H1 (cell line): Measurements from ENCODE around the gene ACTBL2. TPM values are rescaled to one million over a fixed set of nuclear protein-coding genes. Genes with fewer than 3 reads are reported as not detected.

Source experiments
- ASH2L ChIP-seq: fragments of 200-600, 300-600 bp; sonication (generic); IDR thresholded peaks from one replicate; pipeline ENCODE4 v1.7.1; 2017; ENCODE audit warnings: low read length
- BRCA1 ChIP-seq: IDR thresholded peaks from 2 replicates; pipeline ENCODE4 v1.6.1; 2012; ENCODE audit warnings: low read depth, low read length, improper control_type of control experiment
- CBX5 ChIP-seq: fragments of 300-800, 300-1000 bp; sonication (generic); IDR thresholded peaks from 2 replicates; pipeline ENCODE4 v1.7.1; 2016; ENCODE audit warnings: antibody characterized with exemption, low read length, low read depth
- EGR1 ChIP-seq: IDR thresholded peaks from 2 replicates; pipeline ENCODE4 v1.6.1; 2011; ENCODE audit warnings: low read depth, low read length, borderline replicate concordance
- JUN ChIP-seq: IDR thresholded peaks from 2 replicates; pipeline ENCODE4 v1.6.1; 2011; ENCODE audit warnings: low read depth, mild to moderate bottlenecking, improper control_type of control experiment, low read length
- KDM4A ChIP-seq: IDR thresholded peaks from one replicate; pipeline ENCODE4 v1.7.1; 2012; ENCODE audit warnings: low read depth, mild to moderate bottlenecking, moderate library complexity, low read length, inconsistent platforms; ENCODE audit not compliant: severe bottlenecking
- NANOG ChIP-seq: IDR thresholded peaks from 2 replicates; pipeline ENCODE4 v1.6.1; 2011; ENCODE audit warnings: low read length, low read depth, mild to moderate bottlenecking, inconsistent platforms; ENCODE audit not compliant: insufficient read depth, poor library complexity, severe bottlenecking
- TAF1 ChIP-seq: IDR thresholded peaks from 2 replicates; pipeline ENCODE4 v1.6.1; 2011; ENCODE audit warnings: mild to moderate bottlenecking, low read depth, low read length
- polyA plus RNA-seq, 7 experiments: library from polyadenylated mRNA; depleted of rRNA in 3 of 7; stranded (reverse) in 5 of 7; unstranded in 2 of 7; fragments of >200 nt in 5 of 7; fragments of 200-250 nt in 2 of 7; gene quantifications; 1 replicate in 5 of 7; 2 replicates in 1 of 7; 4 replicates in 1 of 7; pipeline versions ENCODE4 v1.2.1 to v1.2.3, GENCODE V29; 2011 to 2013; ENCODE audit warnings: missing spikeins in 2 of 7, mixed read lengths in 2 of 7
- total RNA-seq: library from RNA; stranded (reverse); fragmentation: NEBNext Ultra II Directional; extraction: Animal tissue kit (Norgen Biotek cat#: 25700); gene quantifications from 2 replicates; pipeline ENCODE4 v1.2.1, GENCODE V29; 2021
- TF ChIP-seq, protein P1 (sequence below): fragments of 300-600 bp; sonication (generic); IDR thresholded peaks from 2 replicates; pipeline ENCODE4 v1.7.1; 2012; ENCODE audit warnings: low read length, moderate library complexity, mild to moderate bottlenecking, inconsistent platforms; ENCODE audit not compliant: insufficient replicate concordance

Gene ACTBL2
- total and polyA plus RNA-seq, 2 of the 8 experiments (the other 6 are each of a cell fraction or from before 2014, with no cell fraction given), result not detected

DNA sequence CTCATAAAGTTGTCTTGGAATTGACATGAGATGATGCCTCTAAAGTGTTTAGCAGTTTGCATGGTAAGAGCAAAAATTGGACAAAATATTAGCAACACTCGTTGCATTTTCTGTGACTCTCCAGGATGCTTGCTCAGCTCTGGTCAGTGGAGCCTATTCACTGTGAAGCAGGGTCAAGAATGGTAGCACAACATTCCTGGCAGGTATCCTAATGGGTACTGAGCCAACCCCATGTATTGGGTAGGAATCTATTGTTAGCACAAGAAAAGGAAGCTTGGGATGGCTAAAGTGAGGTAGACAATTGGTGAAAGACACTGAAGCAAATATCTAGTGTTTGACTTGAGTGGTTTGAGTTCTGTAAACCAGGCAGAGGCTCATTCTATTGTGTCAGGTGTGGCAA lies 10.4 kb upstream of the ACTBL2 start (continued):
- TF ChIP-seq, protein P1, sequence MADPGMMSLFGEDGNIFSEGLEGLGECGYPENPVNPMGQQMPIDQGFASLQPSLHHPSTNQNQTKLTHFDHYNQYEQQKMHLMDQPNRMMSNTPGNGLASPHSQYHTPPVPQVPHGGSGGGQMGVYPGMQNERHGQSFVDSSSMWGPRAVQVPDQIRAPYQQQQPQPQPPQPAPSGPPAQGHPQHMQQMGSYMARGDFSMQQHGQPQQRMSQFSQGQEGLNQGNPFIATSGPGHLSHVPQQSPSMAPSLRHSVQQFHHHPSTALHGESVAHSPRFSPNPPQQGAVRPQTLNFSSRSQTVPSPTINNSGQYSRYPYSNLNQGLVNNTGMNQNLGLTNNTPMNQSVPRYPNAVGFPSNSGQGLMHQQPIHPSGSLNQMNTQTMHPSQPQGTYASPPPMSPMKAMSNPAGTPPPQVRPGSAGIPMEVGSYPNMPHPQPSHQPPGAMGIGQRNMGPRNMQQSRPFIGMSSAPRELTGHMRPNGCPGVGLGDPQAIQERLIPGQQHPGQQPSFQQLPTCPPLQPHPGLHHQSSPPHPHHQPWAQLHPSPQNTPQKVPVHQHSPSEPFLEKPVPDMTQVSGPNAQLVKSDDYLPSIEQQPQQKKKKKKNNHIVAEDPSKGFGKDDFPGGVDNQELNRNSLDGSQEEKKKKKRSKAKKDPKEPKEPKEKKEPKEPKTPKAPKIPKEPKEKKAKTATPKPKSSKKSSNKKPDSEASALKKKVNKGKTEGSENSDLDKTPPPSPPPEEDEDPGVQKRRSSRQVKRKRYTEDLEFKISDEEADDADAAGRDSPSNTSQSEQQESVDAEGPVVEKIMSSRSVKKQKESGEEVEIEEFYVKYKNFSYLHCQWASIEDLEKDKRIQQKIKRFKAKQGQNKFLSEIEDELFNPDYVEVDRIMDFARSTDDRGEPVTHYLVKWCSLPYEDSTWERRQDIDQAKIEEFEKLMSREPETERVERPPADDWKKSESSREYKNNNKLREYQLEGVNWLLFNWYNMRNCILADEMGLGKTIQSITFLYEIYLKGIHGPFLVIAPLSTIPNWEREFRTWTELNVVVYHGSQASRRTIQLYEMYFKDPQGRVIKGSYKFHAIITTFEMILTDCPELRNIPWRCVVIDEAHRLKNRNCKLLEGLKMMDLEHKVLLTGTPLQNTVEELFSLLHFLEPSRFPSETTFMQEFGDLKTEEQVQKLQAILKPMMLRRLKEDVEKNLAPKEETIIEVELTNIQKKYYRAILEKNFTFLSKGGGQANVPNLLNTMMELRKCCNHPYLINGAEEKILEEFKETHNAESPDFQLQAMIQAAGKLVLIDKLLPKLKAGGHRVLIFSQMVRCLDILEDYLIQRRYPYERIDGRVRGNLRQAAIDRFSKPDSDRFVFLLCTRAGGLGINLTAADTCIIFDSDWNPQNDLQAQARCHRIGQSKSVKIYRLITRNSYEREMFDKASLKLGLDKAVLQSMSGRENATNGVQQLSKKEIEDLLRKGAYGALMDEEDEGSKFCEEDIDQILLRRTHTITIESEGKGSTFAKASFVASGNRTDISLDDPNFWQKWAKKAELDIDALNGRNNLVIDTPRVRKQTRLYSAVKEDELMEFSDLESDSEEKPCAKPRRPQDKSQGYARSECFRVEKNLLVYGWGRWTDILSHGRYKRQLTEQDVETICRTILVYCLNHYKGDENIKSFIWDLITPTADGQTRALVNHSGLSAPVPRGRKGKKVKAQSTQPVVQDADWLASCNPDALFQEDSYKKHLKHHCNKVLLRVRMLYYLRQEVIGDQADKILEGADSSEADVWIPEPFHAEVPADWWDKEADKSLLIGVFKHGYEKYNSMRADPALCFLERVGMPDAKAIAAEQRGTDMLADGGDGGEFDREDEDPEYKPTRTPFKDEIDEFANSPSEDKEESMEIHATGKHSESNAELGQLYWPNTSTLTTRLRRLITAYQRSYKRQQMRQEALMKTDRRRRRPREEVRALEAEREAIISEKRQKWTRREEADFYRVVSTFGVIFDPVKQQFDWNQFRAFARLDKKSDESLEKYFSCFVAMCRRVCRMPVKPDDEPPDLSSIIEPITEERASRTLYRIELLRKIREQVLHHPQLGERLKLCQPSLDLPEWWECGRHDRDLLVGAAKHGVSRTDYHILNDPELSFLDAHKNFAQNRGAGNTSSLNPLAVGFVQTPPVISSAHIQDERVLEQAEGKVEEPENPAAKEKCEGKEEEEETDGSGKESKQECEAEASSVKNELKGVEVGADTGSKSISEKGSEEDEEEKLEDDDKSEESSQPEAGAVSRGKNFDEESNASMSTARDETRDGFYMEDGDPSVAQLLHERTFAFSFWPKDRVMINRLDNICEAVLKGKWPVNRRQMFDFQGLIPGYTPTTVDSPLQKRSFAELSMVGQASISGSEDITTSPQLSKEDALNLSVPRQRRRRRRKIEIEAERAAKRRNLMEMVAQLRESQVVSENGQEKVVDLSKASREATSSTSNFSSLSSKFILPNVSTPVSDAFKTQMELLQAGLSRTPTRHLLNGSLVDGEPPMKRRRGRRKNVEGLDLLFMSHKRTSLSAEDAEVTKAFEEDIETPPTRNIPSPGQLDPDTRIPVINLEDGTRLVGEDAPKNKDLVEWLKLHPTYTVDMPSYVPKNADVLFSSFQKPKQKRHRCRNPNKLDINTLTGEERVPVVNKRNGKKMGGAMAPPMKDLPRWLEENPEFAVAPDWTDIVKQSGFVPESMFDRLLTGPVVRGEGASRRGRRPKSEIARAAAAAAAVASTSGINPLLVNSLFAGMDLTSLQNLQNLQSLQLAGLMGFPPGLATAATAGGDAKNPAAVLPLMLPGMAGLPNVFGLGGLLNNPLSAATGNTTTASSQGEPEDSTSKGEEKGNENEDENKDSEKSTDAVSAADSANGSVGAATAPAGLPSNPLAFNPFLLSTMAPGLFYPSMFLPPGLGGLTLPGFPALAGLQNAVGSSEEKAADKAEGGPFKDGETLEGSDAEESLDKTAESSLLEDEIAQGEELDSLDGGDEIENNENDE, result no peak
- TF ChIP-seq JUN, result no peak
- TF ChIP-seq NANOG, result no peak
- no peak for TF ChIP-seq EGR1
- no peak for TF ChIP-seq BRCA1
- no peak for TF ChIP-seq CBX5
- no peak for TF ChIP-seq KDM4A
- TF ChIP-seq TAF1, result no peak
- no peak for TF ChIP-seq ASH2L
